ENCODE results near the gene RABL6. TPM values are rescaled to one million over a fixed set of nuclear protein-coding genes. Genes with fewer than 3 reads are reported as not detected.
"Not testable (repeated sequence)": the region's sequence is repeated elsewhere in the genome, so short reads cannot be mapped to it uniquely, and the experiment has no call there.

Gene RABL6
- total RNA-seq, 1 donor from 2014 or later: 68.2 TPM

GRCh38 chr9:136843801-136844740, 36.3 kb downstream of the RABL6 start:
- H3K27ac ChIP-seq; H3K9me3 ChIP-seq; H3K4me3 ChIP-seq; intact Hi-C loops (cut with DNase I): not testable (repeated sequence)
- ATAC-seq (peak; percentile 1), DNase-seq (peak; percentile 80)
- peak; percentile 75 for TF ChIP-seq CTCF (IDR thresholded peaks at IDR 0.05)
- peaks cover 12% of the 10 kb centered on the region for H3K36me3 ChIP-seq
- peaks cover 36% of the 10 kb centered on the region for H3K27me3 ChIP-seq
- peaks cover 33% of the 10 kb centered on the region for H3K4me1 ChIP-seq

- ATAC-seq: no peak
- DNase-seq: no peak
- H3K36me3 ChIP-seq: peaks cover 4% of the 10 kb centered on the region
- peaks cover 35% of the 10 kb centered on the region for H3K4me1 ChIP-seq
- no peak overlapping the region for H3K4me3 ChIP-seq
- no peak overlapping the region for H3K27ac ChIP-seq
- TF ChIP-seq CTCF (IDR thresholded peaks at IDR 0.05): no peak
- H3K9me3 ChIP-seq: no peaks in the 10 kb centered on the region
- intact Hi-C loops (cut with DNase I): no loop called here
- peaks cover 36% of the 10 kb centered on the region for H3K27me3 ChIP-seq
Measured at GRCh38 chr9:136844761-136845464, 37.2 kb downstream of the RABL6 start.

GRCh38 chr9:136845465-136846260, 37.9 kb downstream of the RABL6 start:
- intact Hi-C loops (cut with DNase I): no loop called here

DNA sequence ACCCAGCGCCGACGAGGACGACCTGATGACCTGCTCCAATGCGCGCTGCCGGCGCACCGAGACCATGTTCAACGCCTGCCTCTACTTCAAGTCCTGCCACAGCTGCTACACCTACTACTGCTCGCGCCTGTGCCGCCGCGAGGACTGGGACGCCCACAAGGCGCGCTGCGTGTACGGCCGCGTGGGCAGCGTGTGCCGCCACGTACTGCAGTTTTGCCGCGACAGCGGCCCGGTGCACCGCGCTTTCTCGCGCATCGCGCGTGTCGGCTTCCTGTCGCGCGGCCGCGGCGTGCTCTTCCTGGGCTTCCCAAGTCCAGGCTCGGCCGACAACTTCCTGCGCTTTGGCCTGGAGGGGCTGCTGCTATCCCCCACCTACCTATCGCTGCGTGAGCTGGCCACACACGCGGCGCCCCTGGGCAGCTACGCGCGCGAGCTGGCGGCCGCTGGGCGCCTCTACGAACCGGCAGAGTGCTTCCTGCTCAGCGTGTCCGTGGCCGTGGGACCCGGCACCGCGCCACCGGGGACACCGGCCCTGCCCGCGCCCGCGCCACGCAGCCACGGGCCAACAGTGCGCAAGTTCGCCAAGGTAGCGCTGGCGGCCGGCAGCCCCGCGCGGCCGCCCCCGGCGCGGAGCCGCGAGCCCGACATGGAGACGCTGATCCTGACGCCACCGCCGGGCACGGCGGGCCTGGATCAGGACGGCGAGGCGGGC, 38.8 kb downstream of the RABL6 start:
- Histone ChIP-seq H3K9me3 (no peaks in the 10 kb centered on the region), H3K4me1 (peaks cover 43% of the 10 kb centered on the region), H3K36me3 (no peaks in the 10 kb centered on the region), H3K27me3 (peaks cover 36% of the 10 kb centered on the region), H3K4me3 (peak overlapping the region; percentile 89), H3K27ac (no peak overlapping the region)
- no peak for TF ChIP-seq CTCF (IDR thresholded peaks at IDR 0.05)
- DNase-seq (no peak), ATAC-seq (no peak)
- intact Hi-C loops (cut with DNase I): no loop called here

More at GRCh38 chr9:136845465-136846260, 37.9 kb downstream of the RABL6 start:
- Histone ChIP-seq H3K9me3 (no peaks in the 10 kb centered on the region), H3K36me3 (no peaks in the 10 kb centered on the region), H3K4me3 (no peak overlapping the region), H3K27ac (no peak overlapping the region), H3K27me3 (peaks cover 36% of the 10 kb centered on the region), H3K4me1 (peaks cover 43% of the 10 kb centered on the region)
- DNase-seq (no peak), ATAC-seq (no peak)
- TF ChIP-seq CTCF (IDR thresholded peaks at IDR 0.05): no peak

Data from upper lobe of right lung (tissue), 1 donor.